Right forelimb (tissue), 1 donor: ENCODE results near the gene CYTH1.
"Not testable (repeated sequence)": the region's sequence is repeated elsewhere in the genome, so short reads cannot be mapped to it uniquely, and the experiment has no call there.

Experiments
- DNase-seq: peaks from one replicate; pipeline ENCODE4 v3.0.0-alpha.2; 2018

Gene CYTH1

DNA sequence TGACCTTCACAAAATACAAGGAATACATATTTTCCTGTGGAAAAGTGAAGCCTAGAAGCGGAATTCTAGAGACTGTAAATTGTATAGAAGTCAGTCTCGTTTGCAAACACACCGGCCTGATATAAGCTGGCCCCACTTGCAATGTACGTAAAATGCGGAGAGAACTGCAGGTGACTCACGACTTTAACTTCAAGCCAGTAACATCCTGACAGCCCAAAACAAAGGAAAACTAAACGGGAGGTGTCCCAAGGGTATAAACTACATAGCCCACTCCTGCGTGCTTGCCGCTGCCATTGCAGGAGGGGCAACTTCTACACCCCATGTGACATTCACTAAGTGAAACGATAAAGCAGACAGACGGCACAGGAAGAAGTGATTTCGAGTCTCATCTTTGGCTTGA, 101.6 kb downstream of the CYTH1 start:
- DNase-seq, result no peak

DNA sequence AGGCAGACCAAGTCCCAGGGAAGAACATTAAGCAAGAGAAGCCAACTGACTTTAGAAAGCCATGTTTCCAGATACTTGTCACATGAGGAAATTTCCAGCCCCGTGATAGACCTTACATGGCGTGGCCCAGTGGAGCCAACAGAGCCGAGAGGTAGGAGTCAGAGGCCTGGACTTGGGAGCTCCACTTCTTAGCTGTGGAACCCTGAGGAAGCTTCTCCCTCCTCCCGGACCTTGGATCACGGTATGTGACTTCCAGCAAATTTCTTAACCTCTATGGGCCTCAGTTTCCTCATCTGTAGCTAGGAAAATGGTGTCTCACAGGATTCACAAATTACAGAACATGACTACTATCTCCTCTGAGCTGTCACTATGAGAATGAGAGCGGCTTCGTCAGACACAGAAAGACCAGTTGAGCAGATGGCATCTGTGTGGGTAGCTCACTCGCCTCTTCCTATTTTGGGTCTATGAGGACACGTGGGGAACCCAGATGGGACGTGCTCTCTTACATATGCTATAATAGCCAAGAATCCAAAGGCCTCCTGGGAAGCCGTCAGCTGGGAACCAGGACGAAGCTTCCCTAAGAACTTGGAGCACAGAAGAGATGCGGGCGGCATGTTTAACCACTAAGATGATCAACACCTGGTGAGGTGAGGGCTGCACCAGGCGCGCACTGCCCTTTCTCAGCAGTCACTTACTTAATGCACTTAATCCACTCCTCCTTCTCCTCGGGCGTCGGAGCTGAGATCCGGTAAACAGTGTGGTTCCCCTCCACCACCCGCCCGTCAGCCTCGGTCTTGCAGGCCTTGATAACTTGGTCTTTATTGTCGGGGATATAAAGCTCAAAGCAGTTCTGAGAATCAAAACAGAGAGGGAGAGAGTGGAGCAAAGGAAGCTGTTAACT, 102.3 kb downstream of the CYTH1 start:
- no peak for DNase-seq

DNA sequence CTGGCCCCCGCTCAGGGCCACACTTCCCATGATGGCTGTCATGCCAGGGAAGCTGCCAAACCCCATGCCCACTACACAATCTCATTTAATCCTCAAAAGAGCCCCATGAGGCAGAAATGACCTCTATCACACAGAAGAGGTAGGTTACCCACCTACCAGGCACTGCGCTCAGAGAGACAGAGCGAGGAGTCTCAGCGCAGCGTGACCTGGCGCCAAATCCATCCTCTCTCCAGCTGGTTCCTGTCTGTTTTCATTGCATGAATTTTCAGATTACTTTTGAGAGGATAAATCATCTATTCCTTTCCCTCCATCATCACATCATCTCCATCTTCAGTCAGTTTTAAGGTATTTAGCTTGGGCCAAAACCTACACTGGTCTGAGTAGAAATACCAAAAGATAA, 103.4 kb downstream of the CYTH1 start:
- no peak for DNase-seq

- DNase-seq, result no peak
These were observed 103.9 kb downstream of the CYTH1 start for GRCh38 chr17:78678222-78678557.

- no peak for DNase-seq
These were observed 104.5 kb downstream of the CYTH1 start for GRCh38 chr17:78677303-78678221.

DNA sequence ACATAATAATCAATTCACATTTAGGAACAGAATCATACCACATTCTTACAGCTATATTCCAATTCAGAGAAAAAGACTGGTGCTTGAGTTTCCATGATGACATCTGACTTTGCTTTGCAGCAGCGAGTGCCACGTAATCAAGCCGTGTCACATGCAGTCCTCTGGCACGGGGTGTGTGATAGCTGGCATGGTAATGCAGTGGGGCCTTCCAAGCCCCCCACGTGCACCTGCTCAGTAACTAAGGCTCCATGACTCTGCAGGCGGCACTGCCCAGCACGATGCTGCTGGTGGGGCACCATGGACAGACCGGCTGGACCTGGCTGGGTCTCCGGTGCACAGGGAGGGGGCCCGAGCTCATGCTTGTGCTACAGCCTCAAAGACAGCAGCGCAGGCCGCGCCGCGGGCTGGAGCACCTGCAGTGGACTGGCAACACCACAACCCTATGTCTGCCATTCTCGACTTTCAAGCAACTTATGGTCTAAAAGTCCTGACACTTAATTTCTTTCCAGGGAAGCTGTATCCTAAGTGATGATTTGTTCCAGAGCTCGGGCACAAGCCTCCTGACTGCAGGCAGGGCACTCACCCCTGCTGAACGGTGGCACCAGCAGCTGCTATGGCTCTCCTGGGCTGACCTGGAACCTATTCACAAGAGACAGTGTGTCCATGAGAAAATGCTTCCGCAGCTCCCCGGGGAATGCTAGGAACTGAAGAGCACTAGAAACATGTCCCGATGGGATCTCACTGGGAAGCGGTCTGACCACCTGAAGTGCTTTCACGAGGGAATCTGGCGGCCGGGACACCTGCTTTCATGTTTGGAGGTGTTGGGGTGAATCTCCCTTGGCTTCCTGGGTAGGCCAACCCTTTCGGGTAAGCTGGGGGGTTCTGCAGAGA, 105.4 kb downstream of the CYTH1 start:
- no peak for DNase-seq

DNA sequence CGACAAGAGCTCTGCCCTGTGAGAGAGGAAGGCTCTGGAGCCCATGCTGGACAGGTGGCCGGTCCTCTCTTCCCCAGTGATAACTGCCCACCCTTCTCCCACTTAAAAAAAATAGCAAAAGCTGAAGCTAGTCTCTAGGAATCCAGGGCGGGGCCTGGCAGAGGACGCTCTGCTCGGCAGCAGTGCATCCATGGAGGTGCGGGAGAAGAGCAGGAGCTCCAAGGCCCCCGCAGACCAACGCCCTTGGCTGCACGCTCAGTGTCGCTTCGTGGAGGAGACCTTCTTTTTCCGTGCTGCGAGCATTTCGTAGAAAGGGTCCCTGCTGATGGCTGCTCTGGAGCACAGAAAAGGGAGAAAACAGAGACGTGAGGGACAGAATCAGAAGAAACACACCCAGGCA, 106.2 kb downstream of the CYTH1 start:
- no peak for DNase-seq

- DNase-seq, result no peak
These were observed 106.8 kb downstream of the CYTH1 start for GRCh38 chr17:78675316-78675616.

DNA sequence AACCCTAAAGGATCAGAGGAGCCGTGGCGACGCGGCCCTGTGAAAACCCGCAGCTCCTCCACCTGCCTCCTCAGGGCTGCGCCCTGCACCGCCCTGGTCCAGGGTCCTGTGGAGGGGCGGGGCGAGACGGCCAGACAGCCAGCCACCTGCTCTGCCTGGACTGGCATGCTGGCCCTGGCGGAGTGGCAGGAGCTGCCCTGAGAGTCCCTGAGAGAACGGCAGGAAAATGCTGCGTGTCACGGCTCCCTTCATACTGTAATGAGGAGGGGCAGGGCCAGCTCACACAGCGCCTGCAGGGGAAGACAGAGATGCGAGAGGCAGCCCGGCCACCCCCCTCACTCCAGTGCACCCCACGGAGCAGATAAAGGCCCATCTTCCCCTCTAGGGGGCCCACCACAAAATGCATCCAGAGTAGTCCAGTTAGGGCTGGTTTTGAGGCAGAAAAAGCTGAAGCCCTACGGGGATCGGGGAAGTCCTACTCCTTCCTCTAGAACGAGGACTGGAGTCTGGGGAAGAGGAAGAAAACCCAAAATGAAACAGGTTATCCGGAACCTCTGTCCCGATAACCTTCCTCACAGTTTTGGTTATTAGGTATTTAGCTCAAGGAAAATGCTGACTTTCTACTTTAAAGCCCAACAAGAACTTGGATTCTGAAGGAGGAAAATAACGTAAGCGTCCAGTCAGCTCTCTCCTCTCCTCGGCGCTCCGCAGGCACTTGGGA, 107.3 kb downstream of the CYTH1 start:
- no peak for DNase-seq

DNA sequence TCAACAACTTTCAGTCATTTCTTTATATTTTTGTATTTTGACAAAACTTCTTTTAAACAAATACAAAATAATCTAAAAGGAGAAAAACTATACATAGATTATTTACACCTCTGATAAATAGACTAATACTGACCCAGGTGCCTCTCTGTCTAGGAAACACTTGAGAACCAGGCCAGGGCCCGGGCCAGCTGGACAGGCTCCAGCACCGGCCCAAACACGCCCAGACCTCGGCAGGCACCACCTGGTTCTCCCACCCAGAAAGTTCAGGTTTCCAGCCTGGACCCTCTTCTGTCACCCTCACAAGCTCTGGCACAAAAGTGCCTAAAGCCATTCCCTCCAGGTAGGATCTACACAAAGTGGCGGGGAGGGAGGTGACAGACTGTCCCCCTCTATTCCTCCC, 107.9 kb downstream of the CYTH1 start:
- no peak for DNase-seq

GRCh38 chr17:78673395-78673794, 108.7 kb downstream of the CYTH1 start:
- DNase-seq, result no peak

DNA sequence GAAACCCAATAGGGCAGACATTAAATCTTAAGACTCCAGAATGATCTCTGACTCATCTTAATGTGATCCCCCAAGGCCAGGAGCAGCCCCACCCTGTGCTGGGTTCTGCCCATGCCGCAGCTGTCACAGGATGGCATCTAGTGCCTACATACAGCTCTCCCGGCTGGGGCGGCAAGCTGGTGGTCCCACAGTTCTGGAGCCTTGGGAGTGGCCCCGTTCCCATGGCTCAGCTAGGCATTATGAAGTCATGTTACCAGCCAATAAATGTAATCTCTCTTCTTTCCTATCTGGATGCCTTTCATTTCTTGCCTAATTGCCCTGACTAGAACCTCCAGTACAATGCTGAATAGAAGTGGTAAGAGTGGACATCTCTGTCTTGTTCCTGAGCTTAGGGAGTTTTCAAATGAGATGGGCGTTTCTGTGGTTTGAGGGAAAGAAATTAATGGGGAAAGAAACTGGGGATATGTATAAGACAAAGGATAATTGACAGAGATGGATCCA, 109.2 kb downstream of the CYTH1 start:
- DNase-seq, result no peak

GRCh38 chr17:78672005-78672404, 110.1 kb downstream of the CYTH1 start:
- no peak for DNase-seq

- DNase-seq, result not testable (repeated sequence)
These were observed 110.4 kb downstream of the CYTH1 start for GRCh38 chr17:78671726-78672001.

- DNase-seq, result no peak
These were observed 111.0 kb downstream of the CYTH1 start for GRCh38 chr17:78670850-78671725.

DNA sequence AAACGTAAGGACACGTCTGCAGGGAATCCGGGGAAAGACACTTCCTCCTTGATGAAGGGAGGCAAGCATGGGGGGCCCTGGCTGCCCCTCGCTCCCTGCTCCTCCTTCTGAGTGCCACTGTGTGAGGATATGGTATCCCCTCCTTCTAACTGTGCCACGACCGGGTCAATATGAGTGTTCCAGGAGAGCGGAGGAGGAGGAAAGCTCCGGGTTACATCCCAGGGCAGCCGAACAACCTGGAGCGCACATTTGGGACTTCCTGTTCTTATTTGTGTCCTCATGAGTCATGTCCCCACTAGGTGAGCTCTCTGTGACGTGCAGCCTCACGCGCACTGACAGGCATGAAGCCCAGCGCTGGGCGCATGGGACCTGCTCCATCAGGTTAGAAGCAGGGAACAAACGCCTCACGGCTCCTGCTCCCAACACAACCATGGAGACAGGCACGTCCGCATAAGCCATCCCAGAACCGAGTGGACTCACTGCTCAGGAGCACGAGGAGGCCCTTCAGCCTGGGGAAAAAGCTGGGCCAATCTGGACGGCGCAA, 112.0 kb downstream of the CYTH1 start:
- no peak for DNase-seq

- DNase-seq, result no peak
These were observed 112.7 kb downstream of the CYTH1 start for GRCh38 chr17:78669256-78669974.

DNA sequence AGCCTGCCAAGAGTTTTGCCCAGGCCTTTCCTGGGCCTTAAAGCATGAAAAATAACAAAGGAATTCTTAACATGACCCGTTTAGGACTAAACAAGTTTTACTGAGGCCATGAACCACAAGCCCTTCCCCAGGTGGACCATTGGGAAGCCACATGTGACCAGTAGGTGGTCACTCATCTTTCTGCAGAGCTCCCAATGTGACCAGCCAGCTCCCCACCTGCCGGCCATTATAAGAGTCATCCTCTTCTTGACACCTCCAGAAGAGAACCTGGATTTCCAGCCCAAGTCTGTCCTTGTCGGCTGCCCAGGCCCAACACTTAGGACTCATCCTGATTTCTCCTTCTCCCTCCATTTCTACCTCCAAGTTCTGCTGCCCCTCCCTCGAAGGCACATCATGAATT, 113.2 kb downstream of the CYTH1 start:
- no peak for DNase-seq

GRCh38 chr17:78667741-78668640, 114.1 kb downstream of the CYTH1 start:
- DNase-seq, result no peak
